Measurements from ENCODE around the gene SCUBE1. TPM values are rescaled to one million over a fixed set of nuclear protein-coding genes. Genes with fewer than 3 reads are reported as not detected.

The SCUBE1 gene
- total RNA-seq, 3 donors from 2014 or later, result 0.48 to 0.98 (median 0.88) TPM

- no peak for TF ChIP-seq POLR2A (IDR thresholded peaks at IDR 0.05)
- no peak for TF ChIP-seq POLR2AphosphoS5 (IDR thresholded peaks at IDR 0.05)
- TF ChIP-seq CTCF (IDR thresholded peaks at IDR 0.05), result no peak
- Histone ChIP-seq H3K27me3 (peaks cover 5 to 46% of the 10 kb centered on the region in 2 donors), H3K36me3 (no peaks in the 10 kb centered on the region), H3K4me1 (peaks cover 0 to 12% of the 10 kb centered on the region in 2 donors), H3K9me3 (no peaks in the 10 kb centered on the region), H3K27ac (no peak overlapping the region), H3K4me3 (no peak overlapping the region)
- no peak for DNase-seq (ENCODE audit: low spot score in 2 of 2)
- intact Hi-C loops (cut with DNase I; ENCODE audit: low total_unique reads), result no loop called here
Measured at GRCh38 chr22:43345761-43346301, 2.7 kb upstream of the SCUBE1 start.

- Histone ChIP-seq H3K4me1 (peaks cover 0 to 12% of the 10 kb centered on the region in 2 donors), H3K27me3 (peaks cover 5 to 50% of the 10 kb centered on the region in 2 donors), H3K9me3 (no peaks in the 10 kb centered on the region), H3K36me3 (no peaks in the 10 kb centered on the region), H3K4me3 (no peak overlapping the region), H3K27ac (no peak overlapping the region)
- no peak for DNase-seq (ENCODE audit: low spot score in 2 of 2)
- intact Hi-C loops (cut with DNase I; ENCODE audit: low total_unique reads), result no loop called here
- TF ChIP-seq POLR2A (IDR thresholded peaks at IDR 0.05), result no peak
- no peak for TF ChIP-seq POLR2AphosphoS5 (IDR thresholded peaks at IDR 0.05)
- TF ChIP-seq CTCF (IDR thresholded peaks at IDR 0.05), result no peak
Measured at GRCh38 chr22:43345356-43345755, 2.2 kb upstream of the SCUBE1 start.

- H3K36me3 ChIP-seq, result no peaks in the 10 kb centered on the region
- DNase-seq (ENCODE audit: low spot score in 2 of 2), result no peak
- H3K27ac ChIP-seq, result no peak overlapping the region
- no peak overlapping the region for H3K4me3 ChIP-seq
- no peak for TF ChIP-seq POLR2AphosphoS5 (IDR thresholded peaks at IDR 0.05)
- no peak for TF ChIP-seq POLR2A (IDR thresholded peaks at IDR 0.05)
- TF ChIP-seq CTCF (IDR thresholded peaks at IDR 0.05), result no peak
- H3K9me3 ChIP-seq, result no peaks in the 10 kb centered on the region
- H3K27me3 ChIP-seq, result peaks cover 5 to 46% of the 10 kb centered on the region in 2 donors
- intact Hi-C loops (cut with DNase I; ENCODE audit: low total_unique reads), result no loop called here
- peaks cover 0 to 12% of the 10 kb centered on the region in 2 donors for H3K4me1 ChIP-seq
Measured at GRCh38 chr22:43344520-43344787, 1.3 kb upstream of the SCUBE1 start.

GRCh38 chr22:43343670-43344519 lies 723 bp upstream of the SCUBE1 start:
- Histone ChIP-seq H3K27ac (no peak overlapping the region), H3K36me3 (no peaks in the 10 kb centered on the region), H3K4me1 (peaks cover 0 to 12% of the 10 kb centered on the region in 2 donors), H3K4me3 (peak overlapping the region in 2 of 3 donors; percentile 41 to 68), H3K9me3 (no peaks in the 10 kb centered on the region), H3K27me3 (peaks cover 5 to 46% of the 10 kb centered on the region in 2 donors)
- TF ChIP-seq POLR2AphosphoS5 (IDR thresholded peaks at IDR 0.05) (no peak), POLR2A (IDR thresholded peaks at IDR 0.05) (no peak), CTCF (IDR thresholded peaks at IDR 0.05) (no peak)
- no peak for DNase-seq (ENCODE audit: low spot score in 2 of 2)
- intact Hi-C loops (cut with DNase I; ENCODE audit: low total_unique reads), result no loop called here
